ENCODE results near the gene TRIP11. TPM values are rescaled to one million over a fixed set of nuclear protein-coding genes. Genes with fewer than 3 reads are reported as not detected.

The TRIP11 gene
- total and polyA plus RNA-seq, 2 of the 13 experiments (the other 11 are each of a cell fraction or from before 2014, with no cell fraction given) = 10.9 to 32.8 TPM

- TF ChIP-seq ZBTB10 (CRISPR knock-in tag; IDR thresholded peaks at IDR 0.05; ENCODE audit: borderline replicate concordance) (no peak), GATAD2A (CRISPR knock-in tag; IDR thresholded peaks at IDR 0.05) (peak; percentile 70), HINFP (CRISPR knock-in tag; IDR thresholded peaks at IDR 0.05; ENCODE audit: low read depth) (no peak; the same call in 1 of the 2 replicates), REST (IDR thresholded peaks at IDR 0.05; ENCODE audit: borderline replicate concordance in 1 of 2, low read depth in 1 of 2, low read length in 2 of 2) (no peak; a peak in 1 of 4 replicates), MAZ (IDR thresholded peaks at IDR 0.05; ENCODE audit: borderline replicate concordance, low read depth, low read length) (0 out of 2 replicates have a peak, but pooled peaks have one; percentile 50), MAZ (CRISPR knock-in tag; IDR thresholded peaks at IDR 0.05; ENCODE audit: low read depth) (peak; percentile 21; the same call in 1 of the 2 replicates), NFYC (CRISPR knock-in tag; IDR thresholded peaks at IDR 0.05) (no peak; the same call in 1 of the 2 replicates), ATAD3A (CRISPR knock-in tag; IDR thresholded peaks at IDR 0.05) (no peak), SP1 (IDR thresholded peaks at IDR 0.05) (no peak), SP1 (CRISPR knock-in tag; IDR thresholded peaks at IDR 0.05) (peak; percentile 32; the same call in 1 of the 2 replicates), ZNF138 (CRISPR knock-in tag; IDR thresholded peaks at IDR 0.05; ENCODE audit: low read depth) (no peak; the same call in 1 of the 2 replicates), PHF21A (CRISPR knock-in tag; IDR thresholded peaks at IDR 0.05) (peak; percentile 80; the same call in 1 of the 2 replicates), ZFYVE20 (CRISPR knock-in tag; IDR thresholded peaks at IDR 0.05; ENCODE audit: borderline replicate concordance, low read depth) (no peak), ZNF773 (CRISPR knock-in tag; IDR thresholded peaks at IDR 0.05; ENCODE audit: borderline replicate concordance) (peak; percentile 58; the same call in 1 of the 2 replicates), HDAC6 (IDR thresholded peaks at IDR 0.05; ENCODE audit: low read depth, low read length) (no peak), ZNF607 (CRISPR knock-in tag; IDR thresholded peaks at IDR 0.05; ENCODE audit: borderline replicate concordance) (0 out of 2 replicates have a peak, but pooled peaks have one; percentile 23), ZNF335 (CRISPR knock-in tag; IDR thresholded peaks at IDR 0.05) (peak; percentile 67; the same call in 1 of the 2 replicates), LCORL (IDR thresholded peaks at IDR 0.05) (no peak), LCORL (CRISPR knock-in tag; IDR thresholded peaks at IDR 0.05) (peak; percentile 42; the same call in 1 of the 2 replicates), ATF6 (CRISPR knock-in tag; conservative IDR thresholded peaks at IDR 0.05) (no peak)
Observed at GRCh38 chr14:92039719-92040430, at the start of gene TRIP11 (continued).

All from HepG2 (cell line).